Left colon (tissue), 2 donors: ENCODE results near the gene ZBED4. TPM values are rescaled to one million over a fixed set of nuclear protein-coding genes. Genes with fewer than 3 reads are reported as not detected.

Source experiments
- ATAC-seq: fragments of 200-7000 bp; cut with Tn5 transposase; one replicate; pipeline ENCODE4 v1.9.1; 2020; ENCODE audit warnings: mild to moderate bottlenecking, moderate library complexity
- DNase-seq, 2 donors: peaks; one replicate each; pipeline ENCODE4 v3.0.0-alpha.2; 2020
- intact Hi-C, 2 donors: fragments of 100-400 bp; cut with DNase I in 1 of 2; cut with micrococcal nuclease in 1 of 2; formaldehyde crosslinking; loops; one replicate each; pipeline versions ENCODE4 v1.11.2 to v1.14.0; 2022; cut with DNase I, micrococcal nuclease
- total RNA-seq, 2 donors: library from RNA; stranded (reverse); fragmentation: NEBNext Ultra II Directional; extraction: Animal tissue kit (Norgen Biotek cat#: 25700); gene quantifications; one replicate each; pipeline ENCODE4 v1.2.1, GENCODE V29; 2021
- donor health status: DM: no; HTN: no; CAD: no.
- donor health status: DM: yes; HTN: yes; CAD: no.

Gene ZBED4
- total RNA-seq, 2 donors from 2014 or later: 16.9 to 19.5 TPM

- intact Hi-C loops: loop anchor here (10.0 kb wide), 2 partner anchors 61 to 111 kb away; no protein-coding TSS in a partner anchor
- no peak for DNase-seq
- no peak for ATAC-seq
These were observed 70.6 kb downstream of the ZBED4 start for GRCh38 chr22:49924113-49924833.

GRCh38 chr22:49925525-49926128 lies 72.0 kb downstream of the ZBED4 start:
- ATAC-seq (no peak), DNase-seq (peak in 1 of 2 donors; percentile 38)
- intact Hi-C loops: loop anchor here (5.0 to 10.0 kb wide), 3 partner anchors 59 to 109 kb away; no protein-coding TSS in a partner anchor

GRCh38 chr22:49926916-49927315 lies 73.3 kb downstream of the ZBED4 start:
- DNase-seq (no peak), ATAC-seq (no peak)
- intact Hi-C loops: loop anchor here (5.0 to 10.0 kb wide), 3 partner anchors 58 to 108 kb away; no protein-coding TSS in a partner anchor

- ATAC-seq (no peak), DNase-seq (no peak)
- intact Hi-C loops: loop anchor here (5.0 to 10.0 kb wide), 3 partner anchors 57 to 107 kb away; no protein-coding TSS in a partner anchor
These were observed 74.0 kb downstream of the ZBED4 start for GRCh38 chr22:49927483-49928184.

- intact Hi-C loops: loop anchor here (5.0 to 10.0 kb wide), 3 partner anchors 57 to 107 kb away; no protein-coding TSS in a partner anchor
- ATAC-seq (no peak), DNase-seq (no peak)
These were observed 74.5 kb downstream of the ZBED4 start for GRCh38 chr22:49928185-49928495.

GRCh38 chr22:49928555-49929210 lies 75.0 kb downstream of the ZBED4 start:
- ATAC-seq (no peak), DNase-seq (no peak)
- intact Hi-C loops: loop anchor here (5.0 to 10.0 kb wide), 3 partner anchors 56 to 106 kb away; no protein-coding TSS in a partner anchor

GRCh38 chr22:49929211-49929979 lies 75.8 kb downstream of the ZBED4 start:
- DNase-seq: peak; percentile 51 to 78
- peak; percentile 65 for ATAC-seq
- intact Hi-C loops: loop anchor here (5.0 to 10.0 kb wide), 3 partner anchors 55 to 105 kb away; no protein-coding TSS in a partner anchor

GRCh38 chr22:49929994-49930575 lies 76.4 kb downstream of the ZBED4 start:
- intact Hi-C loops: loop anchor here (5.0 to 10.0 kb wide), 3 partner anchors 55 to 105 kb away; no protein-coding TSS in a partner anchor
- DNase-seq (peak; percentile 36 to 49), ATAC-seq (no peak)

- intact Hi-C loops: no loop called here
- peak; percentile 81 to 85 for DNase-seq
These were observed 77.2 kb downstream of the ZBED4 start for GRCh38 chr22:49930596-49931412.

GRCh38 chr22:49933236-49934159 lies 79.9 kb downstream of the ZBED4 start:
- intact Hi-C loops: no loop called here
- no peak for ATAC-seq
- DNase-seq: peak; percentile 24 to 44

More at GRCh38 chr22:49930596-49931412, 77.2 kb downstream of the ZBED4 start:
- ATAC-seq: peak; percentile 68

- DNase-seq (peak; percentile 56 to 75), ATAC-seq (peak; percentile 3)
- intact Hi-C loops: no loop called here
These were observed 80.7 kb downstream of the ZBED4 start for GRCh38 chr22:49934160-49934890.

- DNase-seq (peak; percentile 91), ATAC-seq (peak; percentile 54)
- intact Hi-C loops: no loop called here
These were observed 81.4 kb downstream of the ZBED4 start for GRCh38 chr22:49934891-49935557.

GRCh38 chr22:49935561-49935960 lies 81.9 kb downstream of the ZBED4 start:
- DNase-seq (no peak), ATAC-seq (no peak)
- intact Hi-C loops: no loop called here

GRCh38 chr22:49936018-49936972 lies 82.7 kb downstream of the ZBED4 start:
- ATAC-seq (peak; percentile 73), DNase-seq (peak; percentile 87 to 94)
- intact Hi-C loops: no loop called here
